ENCODE measurements around the gene VPS8. TPM values are rescaled to one million over a fixed set of nuclear protein-coding genes. Genes with fewer than 3 reads are reported as not detected.

Gene VPS8
- total and polyA plus RNA-seq, 2 of the 8 experiments (the other 6 are each of a cell fraction or from before 2014, with no cell fraction given), result 13.0 to 41.0 TPM

DNA sequence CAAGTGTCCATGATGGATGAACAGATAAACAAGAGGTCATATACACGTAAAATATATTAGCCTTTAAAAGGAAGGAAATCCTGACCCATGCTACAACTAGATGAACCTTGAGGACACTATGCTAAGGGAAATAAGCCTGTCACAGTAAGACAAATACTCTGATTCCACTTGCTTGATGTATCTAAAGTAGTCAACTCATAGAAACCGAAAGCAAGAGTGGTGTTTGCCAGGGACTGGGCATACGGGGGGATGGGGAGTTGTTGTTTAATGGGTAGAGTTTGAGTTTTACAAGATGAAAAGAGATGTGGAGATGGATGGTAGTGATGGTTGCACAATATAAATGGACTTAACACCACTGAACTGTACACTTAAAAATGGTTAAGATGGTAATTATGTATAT lies 275.5 kb downstream of the VPS8 start:
- H3K14ac ChIP-seq (ENCODE audit: insufficient read length), result no peak overlapping the region
- no peaks in the 10 kb centered on the region for H3K9me3 ChIP-seq (ENCODE audit: insufficient read depth in 2 of 2, low read depth in 1 of 2, low read length in 1 of 2)
- no peaks in the 10 kb centered on the region for H3K79me2 ChIP-seq (ENCODE audit: control insufficient read depth in 1 of 2, insufficient read depth in 2 of 2, low read length in 2 of 2)
- H4K5ac ChIP-seq (ENCODE audit: insufficient read length, low read depth, low read length), result no peak overlapping the region
- H3K27ac ChIP-seq (ENCODE audit: low read depth, low read length), result no peak overlapping the region
- H3K4me3 ChIP-seq (ENCODE audit: extremely low read depth in 1 of 4, insufficient read depth in 2 of 4, low read depth in 3 of 4, low read length in 4 of 4), result no peak overlapping the region
- H2AK5ac ChIP-seq (ENCODE audit: low read depth, low read length), result no peak overlapping the region
- no peak for TF ChIP-seq ZNF274 (IDR thresholded peaks at IDR 0.05; ENCODE audit: borderline replicate concordance, extremely low read depth, low read length)
- no peak for TF ChIP-seq ATF2 (IDR thresholded peaks at IDR 0.05; ENCODE audit: low read length)
- TF ChIP-seq POLR2A (IDR thresholded peaks at IDR 0.05; ENCODE audit: control extremely low read depth in 1 of 2, low read depth in 2 of 2, low read length in 2 of 2), result no peak
- no peak overlapping the region for H4K91ac ChIP-seq (replicated peaks; ENCODE audit: insufficient read length, low read length)
- DNase-seq (ENCODE audit: low read depth in 1 of 2, low spot score in 2 of 2), result no peak
- H2BK20ac ChIP-seq (ENCODE audit: low read length), result no peak overlapping the region
- POLR2A ChIA-PET (ENCODE audit: partially characterized antibody), result no interaction called here
- H3K79me1 ChIP-seq (ENCODE audit: low read depth, low read length), result no peaks in the 10 kb centered on the region
- H2AFZ ChIP-seq (ENCODE audit: low read length), result no peak overlapping the region
- H4K20me1 ChIP-seq (replicated peaks in 1 of 2; ENCODE audit: control insufficient read depth in 1 of 2, insufficient read depth in 2 of 2, low read length in 2 of 2), result no peaks in the 10 kb centered on the region
- no peak overlapping the region for H2BK120ac ChIP-seq (replicated peaks; ENCODE audit: low read depth, low read length)
- H2BK5ac ChIP-seq (ENCODE audit: low read depth, low read length), result no peak overlapping the region
- H4K8ac ChIP-seq (ENCODE audit: extremely low read depth, insufficient read depth, low read length), result no peak overlapping the region
- 87% methylated on average over 3 of the region's 3 CpGs; no CpG with 5 or more reads in 1 of the 2 experiments for WGBS, 2 experiments (ENCODE audit: extremely low coverage in 1 of 2, insufficient coverage in 1 of 2, insufficient read length in 1 of 2, insufficient replicate concordance in 2 of 2, low coverage in 1 of 2, low lambda C conversion rate in 2 of 2, missing lambda C conversion rate in 1 of 2)
- no peak overlapping the region for H3K56ac ChIP-seq (replicated peaks; ENCODE audit: insufficient read length, low read depth, low read length)
- H3K27me3 ChIP-seq (replicated peaks in 1 of 4; ENCODE audit: control insufficient read depth in 3 of 4, extremely low read depth in 1 of 4, insufficient read depth in 3 of 4, low read length in 3 of 4), result no peaks in the 10 kb centered on the region
- no peak for FAIRE-seq
- H3K4ac ChIP-seq (replicated peaks; ENCODE audit: insufficient read length, low read depth, low read length), result no peak overlapping the region
- no peak overlapping the region for H3K9ac ChIP-seq (replicated peaks in 1 of 4; ENCODE audit: extremely low read depth in 1 of 4, low read depth in 3 of 4, low read length in 3 of 4)
- no peak overlapping the region for H3K4me2 ChIP-seq (ENCODE audit: insufficient read depth in 1 of 2, low read depth in 2 of 2, low read length in 2 of 2)
- CTCF ChIA-PET (ENCODE audit: partially characterized antibody), result interaction anchor here (1.3 to 3.1 kb wide), 2 partner anchors 16 to 89 kb away, joined by 6 to 8 read pairs; no protein-coding TSS in a partner anchor
- H3K36me3 ChIP-seq (ENCODE audit: control insufficient read depth in 2 of 4, insufficient read depth in 4 of 4, low read length in 3 of 4), result no peaks in the 10 kb centered on the region
- no peak overlapping the region for H3K18ac ChIP-seq (ENCODE audit: extremely low read depth, low read length)
- no peaks in the 10 kb centered on the region for H3K23me2 ChIP-seq (ENCODE audit: low read depth, low read length)
- no peak overlapping the region for H3K23ac ChIP-seq (ENCODE audit: insufficient read length)
- no peak overlapping the region for H2BK15ac ChIP-seq (ENCODE audit: low read length)
- 0 out of 7 replicates have a peak, but pooled peaks cover 0 to 5% (median 0%) of the 10 kb centered on the region in 4 experiments for H3K4me1 ChIP-seq (replicated peaks in 1 of 4; ENCODE audit: control insufficient read depth in 3 of 4, insufficient read depth in 4 of 4, low read length in 3 of 4)
- no peak overlapping the region for H2BK12ac ChIP-seq (ENCODE audit: low read depth, low read length)
